ENCODE data around the gene KIF3B.

DNA sequence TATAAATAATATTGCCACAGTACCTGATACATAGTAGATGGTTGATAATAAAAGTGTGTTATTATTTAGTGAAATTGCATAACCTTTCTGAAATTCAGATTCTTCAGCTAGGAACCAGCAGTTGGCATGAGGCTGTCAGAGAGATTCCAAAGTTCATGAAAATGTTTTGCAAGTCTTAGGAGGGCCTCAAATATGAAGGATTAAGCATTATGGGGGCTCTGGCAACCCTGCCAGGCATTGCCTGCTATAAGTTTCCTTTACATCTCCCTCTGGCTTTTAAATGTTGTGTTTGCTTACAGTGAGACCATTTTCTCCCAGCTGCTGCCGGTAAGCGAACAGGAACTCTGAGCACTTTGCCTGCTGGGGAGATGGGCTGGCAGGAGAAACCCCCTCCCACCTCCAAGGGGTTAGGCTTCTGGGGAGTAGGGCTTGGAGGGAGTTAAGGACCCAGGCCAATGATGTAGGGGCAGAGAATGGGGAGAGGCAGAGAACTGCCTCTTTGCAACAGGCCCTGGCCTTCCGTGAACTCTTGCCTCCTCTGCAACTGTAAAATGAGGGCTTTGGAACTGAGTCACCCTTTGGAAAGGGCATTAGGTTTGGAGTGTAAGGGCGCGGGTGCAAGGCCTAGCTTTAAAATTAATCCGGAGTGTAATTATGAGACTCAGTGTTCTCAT, 33.2 kb upstream of the KIF3B start:
- no peak for TF ChIP-seq CTCF (IDR thresholded peaks at IDR 0.05)
- no peak for TF ChIP-seq POLR2A (IDR thresholded peaks at IDR 0.05)
